Neuronal stem cell (in vitro differentiated cells): Measurements from ENCODE around the gene C4BPA.

Source experiments
- DNase-seq: peaks from one replicate; pipeline ENCODE4 v3.0.0-alpha.2; 2013; ENCODE audit warnings: low spot score
- H2AFZ ChIP-seq: one replicate; pipeline ENCODE4 v1.6.1; 2013; ENCODE audit warnings: mild to moderate bottlenecking, low read length, inconsistent platforms
- H2AK5ac ChIP-seq: 2 replicates; pipeline ENCODE4 v1.6.1; 2013; ENCODE audit warnings: low read depth, mild to moderate bottlenecking, inconsistent platforms, low read length, moderate library complexity, mixed read lengths
- H2BK120ac ChIP-seq: 2 replicates; pipeline ENCODE4 v1.6.1; 2013; ENCODE audit warnings: low read depth, mild to moderate bottlenecking, inconsistent platforms, low read length, moderate library complexity, mixed read lengths
- H2BK12ac ChIP-seq: one replicate; pipeline ENCODE4 v1.6.1; 2013; ENCODE audit warnings: low read length, inconsistent platforms
- H2BK15ac ChIP-seq: 2 replicates; pipeline ENCODE4 v1.6.1; 2013; ENCODE audit warnings: mild to moderate bottlenecking, low read length, inconsistent platforms, mixed read lengths
- H2BK5ac ChIP-seq: one replicate; pipeline ENCODE4 v1.6.1; 2013; ENCODE audit warnings: inconsistent platforms, mild to moderate bottlenecking, low read length, moderate library complexity
- H3K14ac ChIP-seq: one replicate; pipeline ENCODE4 v1.6.1; 2013; ENCODE audit warnings: low read length, inconsistent platforms
- H3K18ac ChIP-seq: 2 replicates; pipeline ENCODE4 v1.6.1; 2013; ENCODE audit warnings: low read length, inconsistent platforms
- H3K23ac ChIP-seq: 2 replicates; pipeline ENCODE4 v1.6.1; 2013; ENCODE audit warnings: low read depth, mild to moderate bottlenecking, mixed read lengths, low read length, inconsistent platforms; ENCODE audit not compliant: poor library complexity
- H3K27ac ChIP-seq: replicated peaks from 3 replicates; pipeline ENCODE4 v1.5.1; 2013; ENCODE audit warnings: low read length, inconsistent platforms
- H3K27me3 ChIP-seq, 3 experiments: 2 replicates each; pipeline ENCODE4 v1.6.1; 2013; ENCODE audit warnings: low read length in 3 of 3, mild to moderate bottlenecking in 2 of 3, inconsistent platforms in 1 of 3, low read depth in 1 of 3, mixed read lengths in 1 of 3, moderate library complexity in 1 of 3; ENCODE audit not compliant: control insufficient read depth in 3 of 3, insufficient read depth in 3 of 3
- H3K36me3 ChIP-seq, 2 donors: replicated peaks in 1 of 2; 2 replicates each; pipeline ENCODE4 v1.6.1; 2013; ENCODE audit warnings: low read length in 2 of 2; ENCODE audit not compliant: control insufficient read depth in 2 of 2, insufficient read depth in 2 of 2
- H3K4ac ChIP-seq: 2 replicates; pipeline ENCODE4 v1.6.1; 2013; ENCODE audit warnings: inconsistent platforms, mild to moderate bottlenecking, low read length, moderate library complexity
- H3K4me1 ChIP-seq, 2 donors: 1 replicate in 1 of 2; 2 replicates in 1 of 2; pipeline ENCODE4 v1.6.1; 2013; ENCODE audit warnings: low read length in 2 of 2, low read depth in 1 of 2; ENCODE audit not compliant: control insufficient read depth in 2 of 2, insufficient read depth in 1 of 2
- H3K4me2 ChIP-seq: one replicate; pipeline ENCODE4 v1.6.1; 2013; ENCODE audit warnings: mild to moderate bottlenecking, low read length, inconsistent platforms; ENCODE audit not compliant: insufficient read depth, poor library complexity, severe bottlenecking
- H3K4me3 ChIP-seq, 2 donors: 2 replicates each; pipeline ENCODE4 v1.5.1; 2013; ENCODE audit warnings: low read length in 2 of 2, mild to moderate bottlenecking in 2 of 2, inconsistent platforms in 1 of 2, moderate library complexity in 1 of 2
- H3K79me1 ChIP-seq: one replicate; pipeline ENCODE4 v1.6.1; 2013; ENCODE audit warnings: low read depth, mild to moderate bottlenecking, inconsistent platforms, low read length, moderate library complexity
- H3K9ac ChIP-seq: one replicate; pipeline ENCODE4 v1.6.1; 2013; ENCODE audit warnings: mild to moderate bottlenecking, low read depth, low read length, inconsistent platforms; ENCODE audit not compliant: poor library complexity
- H3K9me3 ChIP-seq, 2 donors: replicated peaks in 1 of 2; 2 replicates each; pipeline versions ENCODE3 to v1.6.1; 2013; ENCODE audit warnings: low read length in 2 of 2, mild to moderate bottlenecking in 2 of 2, inconsistent platforms in 1 of 2, low read depth in 1 of 2, mixed read lengths in 1 of 2, moderate library complexity in 1 of 2; ENCODE audit not compliant: control insufficient read depth in 2 of 2, insufficient read depth in 1 of 2
- H4K8ac ChIP-seq: one replicate; pipeline ENCODE4 v1.6.1; 2013; ENCODE audit warnings: low read depth, mild to moderate bottlenecking, inconsistent platforms, low read length, moderate library complexity
- H4K91ac ChIP-seq: one replicate; pipeline ENCODE4 v1.6.1; 2013; ENCODE audit warnings: low read length, low read depth, mild to moderate bottlenecking, inconsistent platforms; ENCODE audit not compliant: poor library complexity
- WGBS, 2 donors: extraction: QIAGEN DNeasy Blood & Tissue Kit; methylation state at CpG; one replicate each; pipeline ENCODE4 v1.1.7; 2013; ENCODE audit warnings: missing lambda C conversion rate in 2 of 2, mixed read lengths in 1 of 2; ENCODE audit not compliant: insufficient read length in 2 of 2, insufficient replicate concordance in 1 of 2; ENCODE audit errors: extremely low coverage in 2 of 2; 5-methylcytosine and 5-hydroxymethylcytosine counted together

The C4BPA gene

DNA sequence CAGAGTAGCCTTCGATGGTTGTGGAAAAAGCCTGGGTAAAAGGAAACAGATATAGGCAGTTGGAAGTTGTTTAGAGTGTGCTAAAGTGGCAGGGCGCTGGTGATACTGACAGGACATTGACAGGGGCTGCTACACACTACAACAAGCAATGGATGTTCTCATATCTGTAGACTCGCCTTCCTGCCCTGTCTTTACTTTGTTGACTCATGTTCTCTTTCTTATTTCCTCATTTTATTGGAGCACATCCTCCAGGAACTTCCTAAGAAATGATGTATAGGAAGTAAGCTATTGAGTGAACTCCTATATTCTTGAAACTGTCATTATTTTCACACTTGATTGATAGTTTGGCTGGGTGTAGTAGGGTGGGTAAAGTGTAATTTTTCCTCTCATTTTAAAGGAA lies 51.0 kb downstream of the C4BPA start:
- H3K36me3 ChIP-seq, result no peaks in the 10 kb centered on the region
- H2BK15ac ChIP-seq, result no peak overlapping the region
- H2BK12ac ChIP-seq, result no peak overlapping the region
- H2AK5ac ChIP-seq, result no peak overlapping the region
- H3K4me3 ChIP-seq, result no peak overlapping the region
- peaks cover 0 to 5% of the 10 kb centered on the region in 2 donors for H3K9me3 ChIP-seq
- no peak overlapping the region for H3K18ac ChIP-seq
- H2AFZ ChIP-seq, result no peak overlapping the region
- no peak for DNase-seq
- no peak overlapping the region for H3K4ac ChIP-seq
- no peak overlapping the region for H3K23ac ChIP-seq
- no peaks in the 10 kb centered on the region for H3K79me1 ChIP-seq
- H3K14ac ChIP-seq, result no peak overlapping the region
- H2BK5ac ChIP-seq, result no peak overlapping the region
- no peak overlapping the region for H4K91ac ChIP-seq
- H3K27ac ChIP-seq, result no peak overlapping the region
- H3K27me3 ChIP-seq, result no peaks in the 10 kb centered on the region
- no peaks in the 10 kb centered on the region for H3K4me1 ChIP-seq
- no peak overlapping the region for H2BK120ac ChIP-seq
- H3K4me2 ChIP-seq, result no peak overlapping the region
- no peak overlapping the region for H3K9ac ChIP-seq
- WGBS, 2 donors, result no CpG with 5 or more reads among the region's 3 CpGs
- no peak overlapping the region for H4K8ac ChIP-seq

- H2AK5ac ChIP-seq, result no peak overlapping the region
- no peaks in the 10 kb centered on the region for H3K4me1 ChIP-seq
- H3K36me3 ChIP-seq, result no peaks in the 10 kb centered on the region
- H2BK12ac ChIP-seq, result no peak overlapping the region
- no peak overlapping the region for H2AFZ ChIP-seq
- no peak overlapping the region for H2BK15ac ChIP-seq
- no peaks in the 10 kb centered on the region for H3K27me3 ChIP-seq
- H3K9ac ChIP-seq, result no peak overlapping the region
- H3K4me3 ChIP-seq, result no peak overlapping the region
- no peak overlapping the region for H3K4me2 ChIP-seq
- no peak overlapping the region for H3K14ac ChIP-seq
- H3K23ac ChIP-seq, result no peak overlapping the region
- no peak overlapping the region for H4K91ac ChIP-seq
- H3K4ac ChIP-seq, result no peak overlapping the region
- no peak overlapping the region for H3K27ac ChIP-seq
- no peak overlapping the region for H2BK5ac ChIP-seq
- H3K9me3 ChIP-seq, result peaks cover 0 to 5% of the 10 kb centered on the region in 2 donors
- H3K79me1 ChIP-seq, result no peaks in the 10 kb centered on the region
- no peak overlapping the region for H2BK120ac ChIP-seq
- H3K18ac ChIP-seq, result no peak overlapping the region
- no peak overlapping the region for H4K8ac ChIP-seq
- DNase-seq, result no peak
These were observed 52.1 kb downstream of the C4BPA start for GRCh38 chr1:207156095-207156494.

GRCh38 chr1:207156826-207157225 lies 52.8 kb downstream of the C4BPA start:
- H3K9ac ChIP-seq, result no peak overlapping the region
- no peak overlapping the region for H3K4me2 ChIP-seq
- H3K27me3 ChIP-seq, result no peaks in the 10 kb centered on the region
- no peak overlapping the region for H2BK12ac ChIP-seq
- H3K79me1 ChIP-seq, result no peaks in the 10 kb centered on the region
- no peak overlapping the region for H2BK120ac ChIP-seq
- no peak overlapping the region for H3K23ac ChIP-seq
- no peak overlapping the region for H3K14ac ChIP-seq
- no CpG with 5 or more reads among the region's 5 CpGs for WGBS, 2 donors
- H3K4me3 ChIP-seq, result no peak overlapping the region
- H2AK5ac ChIP-seq, result no peak overlapping the region
- H3K18ac ChIP-seq, result no peak overlapping the region
- H2BK15ac ChIP-seq, result no peak overlapping the region
- H2BK5ac ChIP-seq, result no peak overlapping the region
- H3K4me1 ChIP-seq, result no peaks in the 10 kb centered on the region
- no peak for DNase-seq
- no peak overlapping the region for H4K8ac ChIP-seq
- H3K4ac ChIP-seq, result no peak overlapping the region
- no peaks in the 10 kb centered on the region for H3K36me3 ChIP-seq
- no peak overlapping the region for H3K27ac ChIP-seq
- no peak overlapping the region for H4K91ac ChIP-seq
- H2AFZ ChIP-seq, result no peak overlapping the region
- H3K9me3 ChIP-seq, result peaks cover 0 to 5% of the 10 kb centered on the region in 2 donors

DNA sequence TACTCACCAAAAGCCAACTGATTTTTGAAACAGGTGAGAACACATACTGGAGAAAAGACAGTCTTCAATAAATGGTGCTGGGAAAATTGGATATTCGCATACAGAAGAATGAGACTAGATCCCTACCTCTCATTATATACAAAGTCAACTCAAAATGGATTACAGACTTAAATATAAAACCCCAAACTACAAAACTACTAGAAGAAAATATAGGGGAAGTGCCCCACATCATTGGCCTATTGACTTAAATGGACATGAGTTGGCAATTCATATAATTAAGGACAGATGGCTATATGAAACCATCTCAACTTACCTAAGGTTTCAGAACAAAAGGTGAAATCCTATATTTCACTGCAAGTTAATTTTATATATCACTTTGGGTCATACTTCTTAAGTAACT lies 60.1 kb downstream of the C4BPA start:
- WGBS, 2 donors, result no CpG with 5 or more reads among the region's 1 CpG

More for the DNA sequence above, 60.1 kb downstream of the C4BPA start:
- Histone ChIP-seq H3K4me1 (no peaks in the 10 kb centered on the region), H3K4ac (no peak overlapping the region), H3K36me3 (no peaks in the 10 kb centered on the region), H3K4me3 (no peak overlapping the region), H4K8ac (no peak overlapping the region), H3K27me3 (no peaks in the 10 kb centered on the region), H4K91ac (no peak overlapping the region), H3K14ac (no peak overlapping the region), H2BK120ac (no peak overlapping the region), H3K4me2 (no peak overlapping the region), H3K79me1 (no peaks in the 10 kb centered on the region), H2BK12ac (no peak overlapping the region), H2AK5ac (no peak overlapping the region), H3K9ac (no peak overlapping the region), H2BK15ac (no peak overlapping the region), H3K9me3 (no peaks in the 10 kb centered on the region), H3K18ac (no peak overlapping the region), H2AFZ (no peak overlapping the region), H3K23ac (no peak overlapping the region), H2BK5ac (no peak overlapping the region), H3K27ac (no peak overlapping the region)
- no peak for DNase-seq
